Measurements from ENCODE around the gene CALR.

CALR gene

GRCh38 chr19:12936582-12936981, 1.8 kb upstream of the CALR start:
- no peak for TF ChIP-seq TCF4 (CRISPR knock-in tag; IDR thresholded peaks at IDR 0.05; ENCODE audit: borderline replicate concordance)
- TF ChIP-seq OSR1 (CRISPR knock-in tag; IDR thresholded peaks at IDR 0.05) = no peak
- no peak for TF ChIP-seq ARNTL (CRISPR knock-in tag; IDR thresholded peaks at IDR 0.05; ENCODE audit: borderline replicate concordance, low read depth)
- ATAC-seq = no peak

- TF ChIP-seq ISL1 (CRISPR knock-in tag; IDR thresholded peaks at IDR 0.05) (no peak), ZNF70 (CRISPR knock-in tag; IDR thresholded peaks at IDR 0.05) (no peak), SNAI2 (CRISPR knock-in tag; IDR thresholded peaks at IDR 0.05) (no peak), PPARA (CRISPR knock-in tag; IDR thresholded peaks at IDR 0.05; ENCODE audit: borderline replicate concordance) (no peak), OSR1 (CRISPR knock-in tag; IDR thresholded peaks at IDR 0.05) (no peak), CREB5 (CRISPR knock-in tag; IDR thresholded peaks at IDR 0.05; ENCODE audit: low read depth) (no peak), TOX (CRISPR knock-in tag; IDR thresholded peaks at IDR 0.05; ENCODE audit: borderline replicate concordance) (no peak), GLIS3 (CRISPR knock-in tag; IDR thresholded peaks at IDR 0.05) (no peak), CSRNP3 (CRISPR knock-in tag; IDR thresholded peaks at IDR 0.05) (no peak), ESRRG (CRISPR knock-in tag; IDR thresholded peaks at IDR 0.05) (no peak), ZFP3 (CRISPR knock-in tag; IDR thresholded peaks at IDR 0.05) (no peak), TSHZ2 (CRISPR knock-in tag; IDR thresholded peaks at IDR 0.05) (no peak), ZC3H10 (CRISPR knock-in tag; IDR thresholded peaks at IDR 0.05) (no peak), BACH2 (CRISPR knock-in tag; IDR thresholded peaks at IDR 0.05; ENCODE audit: borderline replicate concordance) (no peak), POU6F1 (CRISPR knock-in tag; IDR thresholded peaks at IDR 0.05; ENCODE audit: borderline replicate concordance, low read depth) (no peak)
- ATAC-seq = no peak
Measured at GRCh38 chr19:12937093-12937926, 1.1 kb upstream of the CALR start.

GRCh38 chr19:12938779-12939601, 581 bp downstream of the CALR start:
- TF ChIP-seq ZNF8 (CRISPR knock-in tag; IDR thresholded peaks at IDR 0.05) (no peak), GLIS3 (CRISPR knock-in tag; IDR thresholded peaks at IDR 0.05) (no peak), TSHZ2 (CRISPR knock-in tag; IDR thresholded peaks at IDR 0.05) (no peak), ARNTL (CRISPR knock-in tag; IDR thresholded peaks at IDR 0.05; ENCODE audit: borderline replicate concordance, low read depth) (no peak), PPARA (CRISPR knock-in tag; IDR thresholded peaks at IDR 0.05; ENCODE audit: borderline replicate concordance) (no peak), PATZ1 (CRISPR knock-in tag; IDR thresholded peaks at IDR 0.05; ENCODE audit: borderline replicate concordance) (no peak), TCF4 (CRISPR knock-in tag; IDR thresholded peaks at IDR 0.05; ENCODE audit: borderline replicate concordance) (no peak), TOX (CRISPR knock-in tag; IDR thresholded peaks at IDR 0.05; ENCODE audit: borderline replicate concordance) (no peak), ZFP3 (CRISPR knock-in tag; IDR thresholded peaks at IDR 0.05) (no peak), ZNF565 (CRISPR knock-in tag; conservative IDR thresholded peaks at IDR 0.05; ENCODE audit: low read depth) (no peak), BACH2 (CRISPR knock-in tag; IDR thresholded peaks at IDR 0.05; ENCODE audit: borderline replicate concordance) (no peak), SNAI2 (CRISPR knock-in tag; IDR thresholded peaks at IDR 0.05) (no peak), CSRNP3 (CRISPR knock-in tag; IDR thresholded peaks at IDR 0.05) (no peak), ESRRG (CRISPR knock-in tag; IDR thresholded peaks at IDR 0.05) (no peak)
- ATAC-seq = peak; percentile 24
